Panc1 (cell line): ENCODE data around the gene GSDMA. TPM values are rescaled to one million over a fixed set of nuclear protein-coding genes. Genes with fewer than 3 reads are reported as not detected.

Experiments
- ATAC-seq: fragments of 200-7000 bp; cut with Tn5 transposase; 2 replicates; pipeline ENCODE4 v1.9.1; 2020; ENCODE audit warnings: mild to moderate bottlenecking, moderate library complexity
- BruUV-seq: library from RNA; stranded (reverse); fragments of 400-500 nt; replicated peaks from 2 replicates; lab custom pipeline; 2021; lab: Mats Ljungman, UMichigan
- CTCF ChIA-PET: fragments of 300-600 bp; sonication (Branson Sonifier 250); formaldehyde crosslinking; loops from one replicate; lab custom pipeline; 2022; ENCODE audit warnings: antibody characterized with exemption; lab: Charles Lee
- POLR2A ChIA-PET: fragments of 300-600 bp; sonication (Branson Sonifier 250); formaldehyde crosslinking; loops from one replicate; lab custom pipeline; 2022; ENCODE audit warnings: antibody characterized with exemption; lab: Charles Lee
- DNase-seq: peaks from one replicate; pipeline ENCODE4 v3.0.0-alpha.2; 2010; ENCODE audit warnings: low read depth, low spot score
- H3K27ac ChIP-seq: 2 replicates; pipeline ENCODE4 v1.5.1; 2011; ENCODE audit warnings: mild to moderate bottlenecking, low read length, inconsistent platforms
- H3K27me3 ChIP-seq: fragments of 200-500 bp; sonication (Bioruptor generic); 2 replicates; pipeline ENCODE4 v1.6.0; 2014; ENCODE audit warnings: low read length, inconsistent platforms; ENCODE audit not compliant: control insufficient read depth, insufficient read depth
- H3K36me3 ChIP-seq: fragments of 200-500 bp; sonication (Bioruptor generic); 2 replicates; pipeline ENCODE4 v1.5.1; 2014; ENCODE audit warnings: inconsistent platforms, mild to moderate bottlenecking, low read length, moderate library complexity; ENCODE audit not compliant: control insufficient read depth, insufficient read depth
- H3K4me1 ChIP-seq: 2 replicates; pipeline ENCODE4 v1.5.1; 2011; ENCODE audit warnings: inconsistent platforms, mild to moderate bottlenecking, low read length, moderate library complexity; ENCODE audit not compliant: control insufficient read depth, insufficient read depth
- H3K4me3 ChIP-seq, 2 experiments: 2 replicates each; pipeline ENCODE4 v1.5.1; 2011 to 2012; ENCODE audit warnings: low read depth in 2 of 2, low read length in 2 of 2, mild to moderate bottlenecking in 2 of 2, inconsistent platforms in 1 of 2, moderate library complexity in 1 of 2
- H3K9me3 ChIP-seq: fragments of 200-500 bp; sonication (Bioruptor generic); 2 replicates; pipeline ENCODE4 v1.5.1; 2014; ENCODE audit warnings: low read depth, mild to moderate bottlenecking, inconsistent platforms, low read length, moderate library complexity; ENCODE audit not compliant: control insufficient read depth, insufficient read depth
- POLR2AphosphoS5 ChIP-seq: IDR thresholded peaks from 2 replicates; pipeline ENCODE4 v1.6.1; 2012; ENCODE audit warnings: mild to moderate bottlenecking, low read depth, low read length, moderate library complexity
- REST ChIP-seq, 2 experiments: IDR thresholded peaks; 2 replicates each; pipeline ENCODE4 v1.6.1; 2011 to 2012; ENCODE audit warnings: low read depth in 2 of 2, control low read depth in 1 of 2, low read length in 1 of 2, mild to moderate bottlenecking in 1 of 2, moderate library complexity in 1 of 2; ENCODE audit not compliant: insufficient read depth in 1 of 2
- SIN3A ChIP-seq: IDR thresholded peaks from 2 replicates; pipeline ENCODE4 v1.6.1; 2012; ENCODE audit warnings: low read depth, mild to moderate bottlenecking, low read length, moderate library complexity, borderline replicate concordance; ENCODE audit not compliant: insufficient read depth
- TCF7L2 ChIP-seq: IDR thresholded peaks from 2 replicates; pipeline ENCODE4 v1.6.1; 2011; ENCODE audit warnings: mild to moderate bottlenecking, low read depth, low read length, inconsistent platforms
- in situ Hi-C: cut with HindIII; loops from 2 replicates; pipeline ENCODE4 v1.10.0; 2016; ENCODE audit warnings: low sequenced_read_pairs, low pct_unique_long_range_greater_than_20kb
- intact Hi-C: fragments of 100-400 bp; cut with micrococcal nuclease; formaldehyde crosslinking; loops from one replicate; pipeline ENCODE4 v1.10.0; 2022; ENCODE audit not compliant: unreplicated experiment
- total RNA-seq: library from RNA; stranded (reverse); gene quantifications from one replicate; pipeline ENCODE4 v1.2.1, GENCODE V29; 2021; ENCODE audit not compliant: unreplicated experiment
- TF ChIP-seq, protein P1 (sequence below): fragments of 450-650 bp; IDR thresholded peaks from 2 replicates; pipeline ENCODE4 v1.5.1; 2017; ENCODE audit warnings: mild to moderate bottlenecking

Gene GSDMA
- total RNA-seq, 1 experiment from 2014 or later, result not detected

DNA sequence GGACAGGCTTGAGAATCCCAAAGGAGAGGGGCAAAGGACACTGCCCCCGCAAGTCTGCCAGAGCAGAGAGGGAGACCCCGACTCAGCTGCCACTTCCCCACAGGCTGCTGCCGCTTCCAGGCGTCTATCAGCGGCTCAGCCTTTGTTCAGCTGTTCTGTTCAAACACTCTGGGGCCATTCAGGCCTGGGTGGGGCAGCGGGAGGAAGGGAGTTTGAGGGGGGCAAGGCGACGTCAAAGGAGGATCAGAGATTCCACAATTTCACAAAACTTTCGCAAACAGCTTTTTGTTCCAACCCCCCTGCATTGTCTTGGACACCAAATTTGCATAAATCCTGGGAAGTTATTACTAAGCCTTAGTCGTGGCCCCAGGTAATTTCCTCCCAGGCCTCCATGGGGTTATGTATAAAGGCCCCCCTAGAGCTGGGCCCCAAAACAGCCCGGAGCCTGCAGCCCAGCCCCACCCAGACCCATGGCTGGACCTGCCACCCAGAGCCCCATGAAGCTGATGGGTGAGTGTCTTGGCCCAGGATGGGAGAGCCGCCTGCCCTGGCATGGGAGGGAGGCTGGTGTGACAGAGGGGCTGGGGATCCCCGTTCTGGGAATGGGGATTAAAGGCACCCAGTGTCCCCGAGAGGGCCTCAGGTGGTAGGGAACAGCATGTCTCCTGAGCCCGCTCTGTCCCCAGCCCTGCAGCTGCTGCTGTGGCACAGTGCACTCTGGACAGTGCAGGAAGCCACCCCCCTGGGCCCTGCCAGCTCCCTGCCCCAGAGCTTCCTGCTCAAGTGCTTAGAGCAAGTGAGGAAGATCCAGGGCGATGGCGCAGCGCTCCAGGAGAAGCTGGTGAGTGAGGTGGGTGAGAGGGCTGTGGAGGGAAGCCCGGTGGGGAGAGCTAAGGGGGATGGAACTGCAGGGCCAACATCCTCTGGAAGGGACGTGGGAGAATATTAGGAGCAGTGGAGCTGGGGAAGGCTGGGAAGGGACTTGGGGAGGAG, 52.5 kb downstream of the GSDMA start, which contains the start of gene CSF3:
Gene CSF3 (plus strand): TSS at position 436 of the 993 bp plus-strand sequence. CDS start 35 bp downstream, at position 471.
- intact Hi-C loops, result loop anchor here (10.0 kb wide), 1 partner anchor 100 kb away; no protein-coding TSS in a partner anchor
- Histone ChIP-seq H3K27ac (no peak within 1 kb of the TSS), H3K36me3 (no peaks in the 10 kb centered on the region), H3K4me3 (no peak within 1 kb of the TSS), H3K27me3 (no peaks in the 10 kb centered on the region), H3K4me1 (no peaks in the 10 kb centered on the region), H3K9me3 (no peaks in the 10 kb centered on the region)
- ChIA-PET POLR2A (interaction anchor here (0.5 to 0.6 kb wide), 3 partner anchors 83 to 201 kb away, joined by 3 to 8 read pairs (median 4); no protein-coding TSS in a partner anchor), CTCF (interaction anchor here (0.6 to 2.9 kb wide), 6 partner anchors 13 to 120 kb away, joined by 3 to 13 read pairs (median 4); no protein-coding TSS in a partner anchor)
- no TSS peak for BruUV-seq
- no peak for TF ChIP-seq POLR2AphosphoS5
- TF ChIP-seq, protein P1, sequence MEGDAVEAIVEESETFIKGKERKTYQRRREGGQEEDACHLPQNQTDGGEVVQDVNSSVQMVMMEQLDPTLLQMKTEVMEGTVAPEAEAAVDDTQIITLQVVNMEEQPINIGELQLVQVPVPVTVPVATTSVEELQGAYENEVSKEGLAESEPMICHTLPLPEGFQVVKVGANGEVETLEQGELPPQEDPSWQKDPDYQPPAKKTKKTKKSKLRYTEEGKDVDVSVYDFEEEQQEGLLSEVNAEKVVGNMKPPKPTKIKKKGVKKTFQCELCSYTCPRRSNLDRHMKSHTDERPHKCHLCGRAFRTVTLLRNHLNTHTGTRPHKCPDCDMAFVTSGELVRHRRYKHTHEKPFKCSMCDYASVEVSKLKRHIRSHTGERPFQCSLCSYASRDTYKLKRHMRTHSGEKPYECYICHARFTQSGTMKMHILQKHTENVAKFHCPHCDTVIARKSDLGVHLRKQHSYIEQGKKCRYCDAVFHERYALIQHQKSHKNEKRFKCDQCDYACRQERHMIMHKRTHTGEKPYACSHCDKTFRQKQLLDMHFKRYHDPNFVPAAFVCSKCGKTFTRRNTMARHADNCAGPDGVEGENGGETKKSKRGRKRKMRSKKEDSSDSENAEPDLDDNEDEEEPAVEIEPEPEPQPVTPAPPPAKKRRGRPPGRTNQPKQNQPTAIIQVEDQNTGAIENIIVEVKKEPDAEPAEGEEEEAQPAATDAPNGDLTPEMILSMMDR, result no peak
- TF ChIP-seq SIN3A, result no peak
- TF ChIP-seq REST (IDR thresholded peaks at IDR 0.05; ENCODE audit: insufficient read depth in 1 of 2, low read depth in 2 of 2, low read length in 1 of 2), result no peak
- no peak for TF ChIP-seq TCF7L2
- DNase-seq, result no peak
- ATAC-seq, result no peak
- in situ Hi-C loops, result no loop called here

- Histone ChIP-seq H3K9me3 (no peaks in the 10 kb centered on the region), H3K36me3 (no peaks in the 10 kb centered on the region), H3K27ac (no peak overlapping the region), H3K27me3 (no peaks in the 10 kb centered on the region), H3K4me3 (no peak overlapping the region), H3K4me1 (peaks cover 3% of the 10 kb centered on the region)
- intact Hi-C loops, result loop anchor here (10.0 kb wide), 1 partner anchor 99 kb away; no protein-coding TSS in a partner anchor
- ATAC-seq (no peak), DNase-seq (no peak)
- ChIA-PET POLR2A (no interaction called here), CTCF (interaction anchor here (0.6 to 2.9 kb wide), 4 partner anchors 12 to 108 kb away, joined by 3 to 13 read pairs (median 4); no protein-coding TSS in a partner anchor)
- in situ Hi-C loops, result no loop called here
- BruUV-seq, result no TSS peak
- TF ChIP-seq REST (IDR thresholded peaks at IDR 0.05; ENCODE audit: insufficient read depth in 1 of 2, low read depth in 2 of 2, low read length in 1 of 2), result no peak
- no peak for TF ChIP-seq TCF7L2
These were observed 53.5 kb downstream of the GSDMA start for GRCh38 chr17:40015998-40016985.
